NOMO-1 treated with dmso at 0.1 percent for 144 hours (cell line): ENCODE measurements around the gene CCNK.

Experiments used
- DNase-seq: peaks from one replicate; lab custom pipeline; 2025; ENCODE audit not compliant: unreplicated experiment; lab: John Stamatoyannopoulos, UW

Gene CCNK

DNA sequence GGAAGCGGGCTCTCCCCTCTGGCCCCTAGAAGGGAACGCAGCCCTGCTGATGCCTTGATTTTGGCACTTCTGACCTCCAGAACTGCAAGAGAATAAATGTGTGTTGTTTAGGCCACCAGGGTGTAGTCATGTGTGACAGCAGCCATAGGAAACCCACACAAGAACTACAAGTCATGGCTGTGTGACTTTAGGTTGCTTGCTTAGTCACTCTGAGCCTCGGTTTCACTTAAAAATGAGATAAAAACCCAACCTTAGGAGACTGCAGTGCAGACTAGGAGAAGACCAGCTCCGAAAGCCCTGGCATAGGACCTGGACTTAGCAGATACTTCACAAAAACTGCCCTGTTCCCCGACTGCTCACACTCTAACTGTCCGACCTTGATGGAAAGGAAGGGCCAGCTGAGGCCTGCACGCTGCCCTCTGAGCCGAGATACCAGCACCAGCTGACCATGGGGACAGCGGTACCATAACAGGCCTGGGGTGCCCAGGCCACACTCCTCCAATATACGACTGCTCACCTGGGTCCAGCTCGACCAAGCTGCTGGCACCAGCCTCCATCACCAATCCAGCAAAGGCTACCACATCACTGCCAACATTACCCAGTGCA, 69.3 kb downstream of the CCNK start:
- DNase-seq: no peak

DNA sequence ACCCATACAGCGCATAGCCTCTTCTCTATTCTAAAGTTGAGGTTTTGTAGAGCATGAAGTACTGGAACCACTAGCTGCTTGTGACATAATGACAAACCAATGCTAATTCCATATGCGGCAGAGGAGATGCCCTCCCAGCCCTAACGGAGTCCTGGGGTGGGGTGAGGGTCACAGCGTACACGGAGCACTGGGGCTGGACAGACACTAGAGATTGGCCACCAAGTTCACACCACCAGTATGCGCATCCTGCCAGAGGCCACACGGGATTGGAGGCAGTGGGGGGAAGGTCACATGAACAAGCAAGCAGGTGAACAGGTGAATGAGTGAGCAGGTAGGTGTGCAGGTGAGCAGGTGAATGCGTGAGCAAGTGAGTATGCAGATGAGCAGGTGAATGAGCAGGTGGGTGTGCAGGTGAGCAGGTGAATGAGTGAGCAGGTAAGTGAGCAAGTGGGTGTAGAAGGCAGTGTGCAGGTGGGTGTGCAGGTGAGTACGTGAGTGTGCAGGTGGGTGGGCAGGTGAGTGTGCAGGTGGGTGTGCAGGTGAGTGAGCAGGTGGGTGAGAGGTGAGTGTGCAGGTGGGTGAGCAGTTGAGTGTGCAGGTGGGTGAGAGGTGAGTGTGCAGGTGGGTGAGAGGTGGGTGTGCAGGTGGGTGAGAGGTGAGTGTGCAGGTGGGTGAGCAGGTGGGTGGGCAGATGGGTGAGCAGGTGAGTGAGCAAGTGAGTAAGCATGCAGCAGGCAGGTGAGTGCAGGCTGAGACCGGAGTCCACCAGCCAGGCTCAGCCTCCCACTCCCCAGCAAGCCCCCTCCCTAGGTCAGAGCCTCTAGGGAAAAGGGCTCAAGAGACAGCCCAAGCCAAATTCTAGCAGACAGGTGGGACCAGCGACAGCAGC, 70.1 kb downstream of the CCNK start:
- no peak for DNase-seq

DNA sequence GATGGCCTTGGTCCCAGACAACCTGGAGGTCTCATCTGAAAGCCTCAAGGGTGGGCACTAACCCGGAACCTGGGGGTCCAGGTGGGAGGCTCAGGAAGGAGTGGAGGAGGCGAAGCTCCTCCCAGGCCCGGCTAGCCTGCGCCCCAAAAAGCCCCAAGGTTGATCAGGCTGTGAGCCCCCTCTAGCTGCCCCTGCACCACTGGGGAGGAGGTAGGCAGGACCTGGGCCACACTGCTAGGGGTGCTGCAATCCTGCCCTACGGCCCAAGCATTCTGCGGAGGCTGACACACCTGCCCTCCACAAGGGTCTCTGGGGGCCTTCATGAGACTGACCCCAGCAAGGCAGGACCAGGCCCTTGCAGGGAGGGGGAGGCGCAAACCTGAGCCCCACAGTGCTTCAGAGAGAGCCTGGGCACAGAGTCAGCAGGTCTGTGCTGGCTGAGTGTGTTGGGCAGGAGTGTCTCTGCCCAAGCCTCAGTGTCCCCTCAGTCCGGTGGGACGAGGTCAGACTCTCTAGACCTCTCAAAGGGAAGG, 70.9 kb downstream of the CCNK start:
- no peak for DNase-seq

DNA sequence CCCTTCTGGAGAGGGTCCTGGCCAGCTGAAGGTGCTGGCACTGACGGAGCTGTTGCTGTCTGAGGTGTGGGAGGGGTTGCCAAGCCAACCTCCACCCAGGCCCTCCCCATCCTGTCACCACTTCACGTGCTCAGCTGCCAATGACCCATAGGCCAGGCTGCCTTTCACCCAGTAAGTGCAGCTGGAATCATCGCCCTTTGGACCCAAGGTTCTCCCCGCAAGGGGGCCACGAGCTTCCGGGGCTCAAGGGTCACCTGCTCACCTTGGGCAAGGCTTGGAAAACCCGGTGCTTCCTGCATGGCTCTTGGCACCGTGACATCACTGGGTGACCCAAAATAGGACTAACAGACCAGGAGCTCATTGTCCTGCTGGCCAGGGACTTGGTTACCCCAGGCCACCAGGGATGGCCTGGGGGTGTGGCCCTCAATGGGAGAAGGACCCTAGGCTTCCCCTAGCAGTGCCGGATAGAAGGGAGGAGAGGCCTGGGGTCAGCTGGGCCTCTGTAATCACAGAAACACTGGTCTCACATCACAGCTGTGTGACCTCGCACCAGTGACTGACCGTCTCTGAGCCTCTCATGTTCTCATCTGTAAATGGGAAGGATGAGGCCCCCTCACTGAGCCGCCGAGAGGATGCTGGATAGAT, 71.5 kb downstream of the CCNK start:
- no peak for DNase-seq

DNA sequence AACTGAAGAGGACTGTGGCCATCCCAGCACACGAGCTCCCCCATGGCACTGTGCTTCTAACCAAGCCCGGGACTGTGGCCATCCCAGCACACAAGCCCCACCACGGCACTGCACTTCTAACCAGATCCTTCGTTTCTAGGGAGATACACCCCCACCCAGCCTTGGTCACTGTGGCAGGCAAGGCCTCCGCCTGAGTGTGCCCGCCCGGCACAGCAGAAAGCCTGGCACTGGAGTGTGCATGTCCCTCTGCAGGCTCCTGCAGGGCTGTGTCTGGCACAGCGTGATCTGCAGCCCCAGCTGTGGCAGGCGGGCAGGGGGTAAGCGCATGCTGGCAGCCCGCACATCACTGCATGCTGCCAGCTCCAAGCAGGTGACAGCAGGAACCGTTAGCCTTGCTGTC, 73.0 kb downstream of the CCNK start:
- no peak for DNase-seq

DNA sequence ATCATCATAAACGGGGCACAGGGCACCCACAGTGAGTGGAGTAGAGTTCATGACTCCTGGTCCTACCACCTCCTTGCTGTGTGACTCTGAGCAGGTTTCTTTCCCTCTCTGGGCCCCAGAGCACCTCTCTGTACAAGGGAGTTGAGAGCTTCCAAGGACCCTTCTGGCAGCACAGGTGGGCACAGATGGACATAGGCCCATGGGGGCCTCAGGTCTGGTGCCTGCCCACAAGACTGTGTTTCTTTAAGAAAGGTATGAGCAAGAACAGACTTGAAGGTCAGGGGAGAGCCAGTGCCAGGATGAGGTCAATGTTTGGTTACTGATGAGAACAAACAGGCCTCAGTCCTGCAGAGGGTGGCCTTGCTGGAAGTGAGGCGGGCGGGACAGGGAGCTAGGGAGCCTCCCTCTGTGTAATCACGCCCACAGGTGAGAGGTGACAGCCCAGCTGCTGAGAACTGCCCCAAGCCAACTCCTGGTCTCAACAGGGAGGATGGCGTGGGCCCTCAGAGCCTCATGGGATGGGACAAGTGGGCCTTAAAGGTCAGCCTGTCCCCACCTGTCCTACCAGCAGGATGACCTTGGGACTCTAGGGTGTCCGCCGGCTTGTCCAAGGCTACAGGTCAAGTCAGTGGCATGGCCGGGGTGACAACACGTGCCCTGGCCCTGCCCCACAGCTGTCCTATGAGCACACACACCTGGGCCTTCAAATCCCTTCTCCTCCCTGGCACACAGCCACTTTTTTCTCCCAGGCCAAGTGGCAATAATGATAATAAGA, 73.7 kb downstream of the CCNK start:
- DNase-seq: no peak

DNA sequence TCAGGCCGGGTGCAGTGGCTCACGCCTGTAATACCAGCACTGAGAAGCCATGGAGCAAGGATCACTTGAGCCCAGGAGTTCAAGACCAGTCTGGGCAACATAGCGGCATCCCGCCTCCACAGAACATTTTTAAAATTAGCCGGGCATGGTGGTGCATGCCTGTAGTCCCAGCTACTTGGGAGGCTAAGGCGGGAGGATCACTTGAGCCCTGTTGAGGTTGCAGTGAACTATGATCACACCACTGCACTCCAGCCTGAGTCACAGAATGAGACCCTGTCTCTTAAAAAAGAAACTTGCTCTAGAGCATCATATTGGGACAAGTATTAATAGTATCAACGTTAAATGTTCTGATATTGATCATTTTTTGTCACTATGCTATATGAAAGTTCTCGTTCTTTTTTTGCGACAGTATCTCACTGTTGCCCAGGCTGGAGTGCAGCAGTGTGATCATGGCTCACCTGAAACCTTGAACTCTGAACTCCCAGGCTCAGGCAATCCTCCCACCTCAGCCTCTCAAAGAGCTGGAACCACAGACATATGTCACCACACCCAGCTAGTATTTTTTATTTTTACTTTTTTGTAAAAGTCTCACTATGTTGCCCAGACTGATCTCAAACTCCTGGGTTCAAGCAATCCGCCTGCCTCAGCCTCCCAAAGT, 75.1 kb downstream of the CCNK start:
- DNase-seq: no peak

DNA sequence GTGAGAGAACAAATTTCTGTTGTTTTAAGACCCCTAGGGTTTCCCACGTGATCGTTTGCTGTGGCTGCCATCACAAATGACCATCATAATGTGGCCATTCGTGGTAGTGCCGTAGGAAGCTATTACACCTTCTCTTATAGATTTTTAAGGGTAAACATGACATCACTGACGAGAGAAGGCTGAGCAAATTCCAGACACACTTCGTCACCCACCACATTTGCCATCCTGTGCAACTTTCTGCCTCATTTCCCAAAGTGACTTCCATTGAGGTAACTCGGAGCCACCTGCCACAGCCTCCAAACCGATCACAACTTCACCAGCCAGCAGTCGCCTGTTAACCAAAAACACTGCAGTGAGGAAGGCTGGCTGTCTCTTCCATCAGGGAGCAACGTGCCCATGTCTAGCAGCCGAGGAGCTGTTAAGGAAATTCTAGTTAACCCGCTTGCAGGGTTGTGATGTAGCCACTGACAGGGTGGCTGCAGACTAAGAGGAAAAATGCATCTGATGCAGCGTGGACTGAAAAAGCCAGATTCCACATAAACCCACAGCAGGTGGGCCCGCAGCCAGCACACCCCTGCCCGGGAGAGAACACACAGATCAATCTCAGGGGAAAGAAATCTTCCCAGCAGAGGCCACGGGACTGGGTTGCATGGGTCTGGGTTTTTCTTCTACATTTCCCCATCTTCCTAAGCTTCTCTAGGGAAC, 78.2 kb downstream of the CCNK start:
- no peak for DNase-seq

DNA sequence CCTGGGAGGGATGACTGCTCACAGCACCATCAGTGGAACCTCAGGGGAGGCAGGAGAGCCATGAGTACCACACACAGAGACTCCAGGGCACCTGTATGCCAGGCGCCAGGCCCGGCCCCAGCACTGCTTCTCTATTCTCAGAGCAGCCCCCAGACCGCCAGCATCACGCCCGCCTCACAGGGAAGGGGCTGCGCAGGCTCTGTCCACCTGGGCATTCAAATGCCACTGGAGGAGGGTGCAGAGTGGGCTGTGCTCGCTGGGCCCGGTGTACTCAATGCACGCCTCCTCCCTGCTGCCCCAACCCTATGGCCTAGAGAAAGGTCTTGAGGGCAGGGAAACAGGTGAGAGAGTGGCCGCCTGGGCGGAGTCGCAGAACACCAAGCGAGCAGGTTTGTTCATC, 79.2 kb downstream of the CCNK start:
- no peak for DNase-seq

DNA sequence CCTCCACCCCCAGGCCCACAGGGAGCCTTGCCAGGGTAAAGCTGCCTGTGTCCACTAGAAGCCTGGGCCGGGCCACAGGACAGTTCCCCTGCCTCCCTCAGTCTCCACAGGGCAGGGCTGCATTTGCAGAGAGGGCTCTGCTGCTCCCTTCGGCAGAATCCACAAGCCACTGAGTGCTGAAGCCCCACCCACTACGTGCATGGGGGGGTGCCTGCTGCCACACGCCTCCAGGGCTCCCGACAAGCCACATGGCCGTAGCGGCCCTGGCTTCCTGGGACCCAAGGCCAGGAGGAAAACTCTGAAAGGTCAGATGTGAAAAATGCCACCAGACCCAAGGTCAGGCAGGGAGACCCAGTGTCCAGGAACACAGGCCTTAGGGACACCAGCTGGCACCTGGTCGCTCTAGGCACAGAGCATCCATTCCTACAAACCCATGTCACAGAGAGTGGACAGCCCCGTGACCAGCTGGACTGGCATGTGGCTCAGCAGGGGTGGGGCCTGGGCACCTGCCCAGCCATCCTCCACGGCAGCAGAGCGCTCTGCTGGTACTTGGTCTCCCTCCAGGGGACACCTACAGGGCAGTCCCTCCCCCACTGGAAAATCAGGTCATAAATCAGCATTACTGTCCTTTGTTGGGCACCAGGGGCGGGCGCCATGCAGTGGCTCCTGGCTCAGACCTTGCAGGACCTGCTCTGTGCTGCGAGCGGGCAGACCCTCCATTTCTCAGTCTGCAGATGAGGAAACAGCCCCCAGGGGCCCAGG, 79.9 kb downstream of the CCNK start:
- DNase-seq: no peak

DNA sequence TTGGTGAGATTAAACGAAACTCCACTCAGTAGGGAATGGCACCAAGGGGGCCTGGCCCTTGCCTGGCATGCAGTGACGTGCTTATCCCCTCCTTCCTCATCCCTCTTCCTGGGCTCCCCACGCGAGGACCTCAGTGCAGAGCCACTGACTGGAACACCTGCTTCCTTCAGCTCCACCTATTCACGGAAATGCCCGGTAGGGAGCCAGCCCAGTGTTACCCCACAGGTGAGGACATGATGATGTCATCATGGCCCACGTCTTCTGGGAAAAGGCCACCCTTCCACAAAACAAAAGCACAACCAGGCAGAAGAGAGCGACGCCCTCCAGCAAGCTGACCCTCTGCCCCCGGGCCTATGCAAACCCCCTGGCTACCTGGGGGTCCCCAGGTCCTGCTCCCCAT, 80.7 kb downstream of the CCNK start:
- DNase-seq: no peak
